ENCODE data around the gene KLRC3.
"Not testable (repeated sequence)": the region's sequence is repeated elsewhere in the genome, so short reads cannot be mapped to it uniquely, and the experiment has no call there.

The KLRC3 gene

GRCh38 chr12:10368206-10369171 is 51.9 kb downstream of the KLRC3 start:
- Histone ChIP-seq H3K23ac (ENCODE audit: low read length in 2 of 2) (no peak overlapping the region), H3K36me3 (ENCODE audit: control insufficient read depth in 1 of 2, insufficient read depth in 2 of 2, low read depth in 1 of 2, low read length in 2 of 2) (peaks cover 0 to 8% of the 10 kb centered on the region in 2 experiments)

GRCh38 chr12:10367714-10368113 is 52.7 kb downstream of the KLRC3 start:
- not testable (repeated sequence) for H3K27ac ChIP-seq (ENCODE audit: low read length, poor library complexity, severe bottlenecking); H4K91ac ChIP-seq (ENCODE audit: low read length); H2BK12ac ChIP-seq (ENCODE audit: low read length in 2 of 2); H3K9ac ChIP-seq (ENCODE audit: low read length); H4K8ac ChIP-seq (ENCODE audit: low read length); H3K18ac ChIP-seq (ENCODE audit: low read depth in 1 of 2, low read length in 2 of 2); H2BK15ac ChIP-seq (ENCODE audit: low read depth, poor library complexity, severe bottlenecking); H3K4me2 ChIP-seq (ENCODE audit: low read length, poor library complexity, severe bottlenecking); H3K4me1 ChIP-seq (ENCODE audit: control insufficient read depth, insufficient read depth, low read depth, low read length); H2AK5ac ChIP-seq (ENCODE audit: low read length, severe bottlenecking); H2BK5ac ChIP-seq (ENCODE audit: low read depth, low read length, poor library complexity, severe bottlenecking); H3K4ac ChIP-seq (ENCODE audit: low read depth in 1 of 2, low read length in 2 of 2); DNase-seq; H3K14ac ChIP-seq (ENCODE audit: low read length in 2 of 2); H3K23ac ChIP-seq (ENCODE audit: low read length in 2 of 2); H2AFZ ChIP-seq (ENCODE audit: low read depth, low read length); H3K27me3 ChIP-seq (ENCODE audit: control insufficient read depth in 1 of 2, insufficient read depth in 1 of 2, low read length in 2 of 2); H3K9me3 ChIP-seq (ENCODE audit: control insufficient read depth, low read length); H3K4me3 ChIP-seq (ENCODE audit: insufficient read depth in 1 of 2, low read depth in 1 of 2, low read length in 2 of 2); H3K36me3 ChIP-seq (ENCODE audit: control insufficient read depth in 1 of 2, insufficient read depth in 2 of 2, low read depth in 1 of 2, low read length in 2 of 2); H2BK120ac ChIP-seq (ENCODE audit: low read depth, low read length)
- 84% methylated on average over 4 of the region's 4 CpGs for WGBS
- peaks cover 20% of the 10 kb centered on the region for H3K79me1 ChIP-seq (replicated peaks; ENCODE audit: low read length, poor library complexity, severe bottlenecking)

More at GRCh38 chr12:10368206-10369171, 51.9 kb downstream of the KLRC3 start:
- H3K14ac ChIP-seq (ENCODE audit: low read length in 2 of 2) = no peak overlapping the region
- H3K4ac ChIP-seq (ENCODE audit: low read depth in 1 of 2, low read length in 2 of 2) = no peak overlapping the region
- H2BK15ac ChIP-seq (ENCODE audit: low read depth, poor library complexity, severe bottlenecking) = no peak overlapping the region
- H2BK120ac ChIP-seq (ENCODE audit: low read depth, low read length) = no peak overlapping the region
- H3K79me1 ChIP-seq (replicated peaks; ENCODE audit: low read length, poor library complexity, severe bottlenecking) = peaks cover 20% of the 10 kb centered on the region
- no peak overlapping the region for H3K4me3 ChIP-seq (ENCODE audit: insufficient read depth in 1 of 2, low read depth in 1 of 2, low read length in 2 of 2)
- no peak overlapping the region for H4K91ac ChIP-seq (ENCODE audit: low read length)
- H3K18ac ChIP-seq (ENCODE audit: low read depth in 1 of 2, low read length in 2 of 2) = no peak overlapping the region
- H3K4me1 ChIP-seq (ENCODE audit: control insufficient read depth, insufficient read depth, low read depth, low read length) = peaks cover 7% of the 10 kb centered on the region
- H3K4me2 ChIP-seq (ENCODE audit: low read length, poor library complexity, severe bottlenecking) = no peak overlapping the region
- no peak overlapping the region for H2AK5ac ChIP-seq (ENCODE audit: low read length, severe bottlenecking)
- DNase-seq = no peak
- peak overlapping the region; percentile 74 for H3K9ac ChIP-seq (ENCODE audit: low read length)
- 98% methylated on average over 9 of the region's 10 CpGs for WGBS
- no peak overlapping the region for H2BK5ac ChIP-seq (ENCODE audit: low read depth, low read length, poor library complexity, severe bottlenecking)
- no peaks in the 10 kb centered on the region for H3K27me3 ChIP-seq (ENCODE audit: control insufficient read depth in 1 of 2, insufficient read depth in 1 of 2, low read length in 2 of 2)
- H2AFZ ChIP-seq (ENCODE audit: low read depth, low read length) = no peak overlapping the region
- no peak overlapping the region for H3K27ac ChIP-seq (ENCODE audit: low read length, poor library complexity, severe bottlenecking)
- no peak overlapping the region for H2BK12ac ChIP-seq (ENCODE audit: low read length in 2 of 2)
- no peak overlapping the region for H4K8ac ChIP-seq (ENCODE audit: low read length)
- peaks cover 8% of the 10 kb centered on the region for H3K9me3 ChIP-seq (ENCODE audit: control insufficient read depth, low read length)

DNA sequence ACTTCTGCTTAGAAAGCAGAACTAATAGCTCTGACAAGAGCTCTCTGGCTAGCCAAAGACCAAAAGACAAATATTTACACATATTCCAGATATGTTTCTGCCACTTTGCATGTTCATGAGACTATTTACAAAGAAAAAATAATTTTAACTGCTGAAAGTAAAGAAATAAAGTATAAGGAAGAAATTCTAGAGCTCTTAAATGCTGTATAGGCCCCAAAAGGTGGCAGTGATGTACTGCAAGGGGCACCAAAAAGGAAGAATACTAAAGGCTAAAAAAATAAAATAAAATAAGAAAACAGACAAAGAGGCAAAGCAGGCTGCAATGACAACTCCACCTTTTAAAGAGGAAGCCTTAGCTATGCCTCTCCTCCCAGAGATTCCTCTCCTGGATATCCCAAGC is 53.5 kb downstream of the KLRC3 start:
- Histone ChIP-seq H3K4ac (ENCODE audit: low read depth in 1 of 2, low read length in 2 of 2) (no peak overlapping the region), H3K79me1 (replicated peaks; ENCODE audit: low read length, poor library complexity, severe bottlenecking) (peaks cover 16% of the 10 kb centered on the region), H2BK15ac (ENCODE audit: low read depth, poor library complexity, severe bottlenecking) (no peak overlapping the region), H3K14ac (ENCODE audit: low read length in 2 of 2) (no peak overlapping the region), H3K27me3 (ENCODE audit: control insufficient read depth in 1 of 2, insufficient read depth in 1 of 2, low read length in 2 of 2) (no peaks in the 10 kb centered on the region), H4K91ac (ENCODE audit: low read length) (no peak overlapping the region), H2AK5ac (ENCODE audit: low read length, severe bottlenecking) (peak overlapping the region; percentile 33), H3K36me3 (ENCODE audit: control insufficient read depth in 1 of 2, insufficient read depth in 2 of 2, low read depth in 1 of 2, low read length in 2 of 2) (peaks cover 0 to 4% of the 10 kb centered on the region in 2 experiments), H3K4me1 (ENCODE audit: control insufficient read depth, insufficient read depth, low read depth, low read length) (peaks cover 7% of the 10 kb centered on the region), H3K27ac (ENCODE audit: low read length, poor library complexity, severe bottlenecking) (peak overlapping the region; percentile 64), H2BK12ac (ENCODE audit: low read length in 2 of 2) (no peak overlapping the region), H3K9me3 (ENCODE audit: control insufficient read depth, low read length) (peaks cover 8% of the 10 kb centered on the region), H3K18ac (ENCODE audit: low read depth in 1 of 2, low read length in 2 of 2) (no peak overlapping the region), H2BK120ac (ENCODE audit: low read depth, low read length) (no peak overlapping the region), H3K9ac (ENCODE audit: low read length) (peak overlapping the region; percentile 95), H3K23ac (ENCODE audit: low read length in 2 of 2) (no peak overlapping the region), H3K4me2 (ENCODE audit: low read length, poor library complexity, severe bottlenecking) (no peak overlapping the region), H4K8ac (ENCODE audit: low read length) (no peak overlapping the region), H2AFZ (ENCODE audit: low read depth, low read length) (no peak overlapping the region), H3K4me3 (ENCODE audit: insufficient read depth in 1 of 2, low read depth in 1 of 2, low read length in 2 of 2) (no peak overlapping the region), H2BK5ac (ENCODE audit: low read depth, low read length, poor library complexity, severe bottlenecking) (no peak overlapping the region)
- DNase-seq = peak; percentile 40

- Histone ChIP-seq H2BK120ac (ENCODE audit: low read depth, low read length) (no peak overlapping the region), H4K8ac (ENCODE audit: low read length) (no peak overlapping the region)
- 50% methylated on average over 6 of the region's 6 CpGs for WGBS
Observed at GRCh38 chr12:10365696-10366405, 54.5 kb downstream of the KLRC3 start.

More at GRCh38 chr12:10365696-10366405, 54.5 kb downstream of the KLRC3 start:
- H3K9me3 ChIP-seq (ENCODE audit: control insufficient read depth, low read length) = peaks cover 8% of the 10 kb centered on the region
- DNase-seq = peak; percentile 46
- H2AK5ac ChIP-seq (ENCODE audit: low read length, severe bottlenecking) = no peak overlapping the region
- H3K18ac ChIP-seq (ENCODE audit: low read depth in 1 of 2, low read length in 2 of 2) = peak overlapping the region in 1 of 2 experiments; percentile 80
- no peak overlapping the region for H4K91ac ChIP-seq (ENCODE audit: low read length)
- H3K9ac ChIP-seq (ENCODE audit: low read length) = peak overlapping the region; percentile 95
- no peak overlapping the region for H3K23ac ChIP-seq (ENCODE audit: low read length in 2 of 2)
- no peaks in the 10 kb centered on the region for H3K27me3 ChIP-seq (ENCODE audit: control insufficient read depth in 1 of 2, insufficient read depth in 1 of 2, low read length in 2 of 2)
- no peak overlapping the region for H3K4ac ChIP-seq (ENCODE audit: low read depth in 1 of 2, low read length in 2 of 2)
- no peak overlapping the region for H2BK12ac ChIP-seq (ENCODE audit: low read length in 2 of 2)
- peaks cover 0 to 4% of the 10 kb centered on the region in 2 experiments for H3K36me3 ChIP-seq (ENCODE audit: control insufficient read depth in 1 of 2, insufficient read depth in 2 of 2, low read depth in 1 of 2, low read length in 2 of 2)
- H3K79me1 ChIP-seq (replicated peaks; ENCODE audit: low read length, poor library complexity, severe bottlenecking) = peaks cover 14% of the 10 kb centered on the region
- H3K4me1 ChIP-seq (ENCODE audit: control insufficient read depth, insufficient read depth, low read depth, low read length) = peaks cover 9% of the 10 kb centered on the region
- peak overlapping the region in 1 of 2 experiments; percentile 84 for H3K4me3 ChIP-seq (ENCODE audit: insufficient read depth in 1 of 2, low read depth in 1 of 2, low read length in 2 of 2)
- no peak overlapping the region for H2AFZ ChIP-seq (ENCODE audit: low read depth, low read length)
- no peak overlapping the region for H2BK5ac ChIP-seq (ENCODE audit: low read depth, low read length, poor library complexity, severe bottlenecking)
- H3K4me2 ChIP-seq (ENCODE audit: low read length, poor library complexity, severe bottlenecking) = peak overlapping the region; percentile 79
- no peak overlapping the region for H2BK15ac ChIP-seq (ENCODE audit: low read depth, poor library complexity, severe bottlenecking)
- peak overlapping the region; percentile 97 for H3K27ac ChIP-seq (ENCODE audit: low read length, poor library complexity, severe bottlenecking)
- no peak overlapping the region for H3K14ac ChIP-seq (ENCODE audit: low read length in 2 of 2)

Measured in mesenchymal stem cell (in vitro differentiated cells and primary cell).